ENCODE measurements around the gene CDYL2.

GRCh38 chr16:80718480-80719220, 85.7 kb downstream of the CDYL2 start:
- TF ChIP-seq POLR2A (IDR thresholded peaks at IDR 0.05; ENCODE audit: low read depth, low read length): no peak
- TF ChIP-seq POLR2AphosphoS5 (IDR thresholded peaks at IDR 0.05; ENCODE audit: low read depth, low read length): no peak
